HEK293T (cell line): ENCODE results near the gene USH1C.

Source experiments
- CTCF ChIA-PET: fragments of 350-600 bp; formaldehyde crosslinking; extraction: SDS; loops from one replicate; lab custom pipeline; 2021; ENCODE audit warnings: antibody characterized with exemption, inconsistent platforms; lab: Yijun Ruan, JAX
- POLR2A ChIA-PET: fragments of 350-600 bp; formaldehyde crosslinking; extraction: SDS; loops from one replicate; lab custom pipeline; 2020; ENCODE audit warnings: antibody characterized with exemption, inconsistent platforms; lab: Yijun Ruan, JAX
- DNase-seq: peaks from one replicate; pipeline ENCODE4 v3.0.0; 2012; ENCODE audit warnings: mixed read lengths; ENCODE audit errors: extremely low spot score
- ARNT ChIP-seq: fragments of 450-650 bp; IDR thresholded peaks from 2 replicates; pipeline ENCODE4 v1.6.1; 2017; ENCODE audit warnings: mild to moderate bottlenecking
- BHLHE40 ChIP-seq: fragments of 450-650 bp; IDR thresholded peaks from 2 replicates; pipeline ENCODE4 v1.6.1; 2016; ENCODE audit warnings: mild to moderate bottlenecking, moderate library complexity, borderline replicate concordance
- CTBP1 ChIP-seq: fragments of 450-650 bp; IDR thresholded peaks from 2 replicates; pipeline ENCODE4 v1.6.1; 2016; ENCODE audit warnings: borderline replicate concordance
- ELF4 ChIP-seq: fragments of 450-650 bp; IDR thresholded peaks from 2 replicates; pipeline ENCODE4 v1.6.1; 2017; ENCODE audit warnings: antibody characterized with exemption
- FOXA1 ChIP-seq: fragments of 450-650 bp; IDR thresholded peaks from 2 replicates; pipeline ENCODE4 v1.6.1; 2016; ENCODE audit warnings: mild to moderate bottlenecking
- FOXK2 ChIP-seq: fragments of 450-650 bp; IDR thresholded peaks from 2 replicates; pipeline ENCODE4 v1.6.1; 2016; ENCODE audit warnings: mild to moderate bottlenecking
- FOXM1 ChIP-seq: fragments of 450-650 bp; IDR thresholded peaks from 2 replicates; pipeline ENCODE4 v1.6.1; 2017; ENCODE audit warnings: mild to moderate bottlenecking, borderline replicate concordance
- HDGF ChIP-seq: fragments of 450-650 bp; IDR thresholded peaks from 2 replicates; pipeline ENCODE4 v1.6.1; 2017; ENCODE audit warnings: antibody characterized with exemption, borderline replicate concordance
- L3MBTL2 ChIP-seq: fragments of 450-650 bp; conservative IDR thresholded peaks from 2 replicates; pipeline ENCODE4 v1.6.1; 2016; ENCODE audit warnings: mild to moderate bottlenecking
- LEF1 ChIP-seq: fragments of 450-650 bp; IDR thresholded peaks from 2 replicates; pipeline ENCODE4 v1.6.1; 2017; ENCODE audit warnings: mild to moderate bottlenecking, borderline replicate concordance
- NFRKB ChIP-seq: fragments of 450-650 bp; IDR thresholded peaks from 2 replicates; pipeline ENCODE4 v1.6.1; 2016; ENCODE audit warnings: mild to moderate bottlenecking, moderate library complexity
- PKNOX1 ChIP-seq: fragments of 450-650 bp; IDR thresholded peaks from 2 replicates; pipeline ENCODE4 v1.6.1; 2016
- SP1 ChIP-seq: fragments of 450-650 bp; IDR thresholded peaks from 2 replicates; pipeline ENCODE4 v1.6.1; 2017
- SUZ12 ChIP-seq: fragments of 450-650 bp; IDR thresholded peaks from 2 replicates; pipeline ENCODE4 v1.6.1; 2016; ENCODE audit warnings: mild to moderate bottlenecking
- TARDBP ChIP-seq: fragments of 450-650 bp; IDR thresholded peaks from 2 replicates; pipeline ENCODE4 v1.6.1; 2016
- ZNF384 ChIP-seq: fragments of 450-650 bp; IDR thresholded peaks from 2 replicates; pipeline ENCODE4 v1.6.1; 2016

Gene USH1C

GRCh38 chr11:17588166-17588565 lies 44.0 kb upstream of the USH1C start:
- no peak for TF ChIP-seq FOXA1
- no peak for TF ChIP-seq NFRKB
- TF ChIP-seq SUZ12 = no peak
- TF ChIP-seq PKNOX1 = no peak
- TF ChIP-seq ARNT = no peak
- no peak for TF ChIP-seq BHLHE40
- no peak for TF ChIP-seq HDGF
- TF ChIP-seq CTBP1 = no peak
- TF ChIP-seq TARDBP = no peak
- no peak for TF ChIP-seq ZNF384
- no peak for TF ChIP-seq FOXM1
- no peak for TF ChIP-seq L3MBTL2
- TF ChIP-seq LEF1 = no peak
- TF ChIP-seq ELF4 = no peak
- TF ChIP-seq SP1 = no peak
- no peak for DNase-seq
- ChIA-PET POLR2A (no interaction called here), CTCF (interaction anchor here (1.5 kb wide), 1 partner anchor 143 kb away, joined by 4 read pairs; no protein-coding TSS in a partner anchor)

GRCh38 chr11:17585911-17586695 lies 41.9 kb upstream of the USH1C start:
- TF ChIP-seq BHLHE40 (no peak), ELF4 (no peak), PKNOX1 (no peak), FOXA1 (no peak), ZNF384 (no peak), TARDBP (no peak), NFRKB (no peak), FOXM1 (no peak)
- ChIA-PET POLR2A (no interaction called here), CTCF (no interaction called here)
- no peak for DNase-seq

- CTCF ChIA-PET = no interaction called here
- TF ChIP-seq TARDBP = no peak
- no peak for TF ChIP-seq FOXA1
- no peak for TF ChIP-seq L3MBTL2
- no peak for TF ChIP-seq ZNF384
- TF ChIP-seq NFRKB = no peak
- no peak for TF ChIP-seq LEF1
- no peak for TF ChIP-seq ELF4
- TF ChIP-seq FOXK2 = no peak
- TF ChIP-seq SUZ12 = no peak
- TF ChIP-seq HDGF = no peak
- no peak for TF ChIP-seq ARNT
- no peak for TF ChIP-seq SP1
- TF ChIP-seq FOXM1 = no peak
- TF ChIP-seq CTBP1 = no peak
- TF ChIP-seq PKNOX1 = no peak
- TF ChIP-seq BHLHE40 = no peak
These were observed 37.5 kb upstream of the USH1C start for GRCh38 chr11:17581732-17582053.

GRCh38 chr11:17581036-17581731 lies 37.0 kb upstream of the USH1C start:
- TF ChIP-seq FOXM1 = no peak
- TF ChIP-seq LEF1 = no peak
- no peak for TF ChIP-seq SUZ12
- TF ChIP-seq FOXK2 = no peak
- no peak for TF ChIP-seq SP1
- TF ChIP-seq L3MBTL2 = no peak
- TF ChIP-seq FOXA1 = no peak
- TF ChIP-seq HDGF = no peak
- no peak for TF ChIP-seq NFRKB
- TF ChIP-seq BHLHE40 = no peak
- no peak for TF ChIP-seq PKNOX1
- no peak for TF ChIP-seq ARNT
- TF ChIP-seq CTBP1 = no peak
- ChIA-PET POLR2A (no interaction called here), CTCF (no interaction called here)

More at GRCh38 chr11:17581732-17582053, 37.5 kb upstream of the USH1C start:
- no peak for DNase-seq
- POLR2A ChIA-PET = no interaction called here

GRCh38 chr11:17580271-17580670 lies 36.1 kb upstream of the USH1C start:
- TF ChIP-seq NFRKB (no peak), TARDBP (no peak), LEF1 (no peak), SP1 (no peak), HDGF (no peak), ZNF384 (no peak), BHLHE40 (no peak), PKNOX1 (no peak), CTBP1 (no peak), FOXM1 (no peak), ELF4 (no peak)
- no peak for DNase-seq
- CTCF ChIA-PET = interaction anchor here (0.6 kb wide), 1 partner anchor 224 kb away, joined by 6 read pairs; no protein-coding TSS in a partner anchor
- POLR2A ChIA-PET = no interaction called here

More at GRCh38 chr11:17581036-17581731, 37.0 kb upstream of the USH1C start:
- no peak for DNase-seq
